Measurements from ENCODE around the gene HGS. TPM values are rescaled to one million over a fixed set of nuclear protein-coding genes. Genes with fewer than 3 reads are reported as not detected.

HGS gene
- total and polyA plus RNA-seq, 2 of the 8 experiments (the other 6 are each of a cell fraction or from before 2014, with no cell fraction given), result 80.8 to 99.7 TPM

GRCh38 chr17:81635973-81636504, 47.8 kb upstream of the HGS start:
- no peak for DNase-seq (ENCODE audit: low read depth in 1 of 2, low spot score in 2 of 2)
- Histone ChIP-seq H3K4me2 (ENCODE audit: insufficient read depth in 1 of 2, low read depth in 2 of 2, low read length in 2 of 2) (peak overlapping the region; percentile 72 to 74), H3K9ac (replicated peaks in 1 of 4; ENCODE audit: extremely low read depth in 1 of 4, low read depth in 3 of 4, low read length in 3 of 4) (peak overlapping the region in 3 of 4 experiments; percentile 85 to 91 (median 88); a peak in 6 of 7 replicates), H4K5ac (ENCODE audit: insufficient read length, low read depth, low read length) (no peak overlapping the region), H2BK120ac (replicated peaks; ENCODE audit: low read depth, low read length) (no peak overlapping the region), H4K91ac (replicated peaks; ENCODE audit: insufficient read length, low read length) (no peak overlapping the region), H2AK5ac (ENCODE audit: low read depth, low read length) (no peak overlapping the region), H2BK5ac (ENCODE audit: low read depth, low read length) (0 out of 2 replicates have a peak overlapping the region, but pooled peaks have one; percentile 35), H2BK15ac (ENCODE audit: low read length) (no peak overlapping the region), H3K4me1 (replicated peaks in 1 of 4; ENCODE audit: control insufficient read depth in 3 of 4, insufficient read depth in 4 of 4, low read length in 3 of 4) (no peaks in the 10 kb centered on the region), H3K79me2 (ENCODE audit: control insufficient read depth in 1 of 2, insufficient read depth in 2 of 2, low read length in 2 of 2) (peaks cover 7 to 44% of the 10 kb centered on the region in 2 experiments), H4K8ac (ENCODE audit: extremely low read depth, insufficient read depth, low read length) (no peak overlapping the region), H4K20me1 (replicated peaks in 1 of 2; ENCODE audit: control insufficient read depth in 1 of 2, insufficient read depth in 2 of 2, low read length in 2 of 2) (no peaks in the 10 kb centered on the region), H3K27me3 (replicated peaks in 1 of 4; ENCODE audit: control insufficient read depth in 3 of 4, extremely low read depth in 1 of 4, insufficient read depth in 3 of 4, low read length in 3 of 4) (no peaks in the 10 kb centered on the region), H3K18ac (ENCODE audit: extremely low read depth, low read length) (no peak overlapping the region), H3K4me3 (ENCODE audit: extremely low read depth in 1 of 4, insufficient read depth in 2 of 4, low read depth in 3 of 4, low read length in 4 of 4) (peak overlapping the region; percentile 78 to 96 (median 87)), H3K56ac (replicated peaks; ENCODE audit: insufficient read length, low read depth, low read length) (no peak overlapping the region), H3K79me1 (ENCODE audit: low read depth, low read length) (peaks cover 2% of the 10 kb centered on the region; the same call in 1 of the 2 replicates), H3K27ac (ENCODE audit: low read depth, low read length) (peak overlapping the region; percentile 83; the same call in 1 of the 2 replicates), H2AFZ (ENCODE audit: low read length) (no peak overlapping the region), H2BK20ac (ENCODE audit: low read length) (no peak overlapping the region), H2BK12ac (ENCODE audit: low read depth, low read length) (peak overlapping the region; percentile 55; the same call in 1 of the 2 replicates), H3K14ac (ENCODE audit: insufficient read length) (no peak overlapping the region), H3K23me2 (ENCODE audit: low read depth, low read length) (peaks cover 3% of the 10 kb centered on the region; the same call in 1 of the 2 replicates), H3K36me3 (ENCODE audit: control insufficient read depth in 2 of 4, insufficient read depth in 4 of 4, low read length in 3 of 4) (peaks cover 0 to 5% (median 0%) of the 10 kb centered on the region in 4 experiments; a peak in 1 of 8 replicates), H3K23ac (ENCODE audit: insufficient read length) (no peak overlapping the region), H3K4ac (replicated peaks; ENCODE audit: insufficient read length, low read depth, low read length) (no peak overlapping the region), H3K9me3 (ENCODE audit: insufficient read depth in 2 of 2, low read depth in 1 of 2, low read length in 1 of 2) (no peaks in the 10 kb centered on the region)
- TF ChIP-seq BACH1 (IDR thresholded peaks at IDR 0.05; ENCODE audit: low read length), result 0 out of 2 replicates have a peak, but pooled peaks have one; percentile 29
- no peak for TF ChIP-seq CHD2 (IDR thresholded peaks at IDR 0.05; ENCODE audit: low read length)
- peak; percentile 67; the same call in 1 of the 2 replicates for TF ChIP-seq RFX5 (IDR thresholded peaks at IDR 0.05; ENCODE audit: borderline replicate concordance, low read depth, low read length)
- CTCF ChIA-PET (ENCODE audit: partially characterized antibody), result interaction anchor here (1.2 to 1.5 kb wide), 2 partner anchors 12 to 33 kb away, joined by 3 to 5 read pairs; no protein-coding TSS in a partner anchor
- 58% methylated on average over 18 of the region's 18 CpGs; no CpG with 5 or more reads in 1 of the 2 experiments for WGBS, 2 experiments (ENCODE audit: extremely low coverage in 1 of 2, insufficient coverage in 1 of 2, insufficient read length in 1 of 2, insufficient replicate concordance in 2 of 2, low coverage in 1 of 2, low lambda C conversion rate in 2 of 2, missing lambda C conversion rate in 1 of 2)
- no peak for FAIRE-seq
- POLR2A ChIA-PET (ENCODE audit: partially characterized antibody), result interaction anchor here (0.7 to 2.8 kb wide), 11 partner anchors 11 to 98 kb away, joined by 3 to 14 read pairs (median 5); partner anchors contain the start of genes ARL16, FAAP100 and HGS

All from H1 (cell line).